ENCODE results near the gene PPP2R3A.

PPP2R3A gene

DNA sequence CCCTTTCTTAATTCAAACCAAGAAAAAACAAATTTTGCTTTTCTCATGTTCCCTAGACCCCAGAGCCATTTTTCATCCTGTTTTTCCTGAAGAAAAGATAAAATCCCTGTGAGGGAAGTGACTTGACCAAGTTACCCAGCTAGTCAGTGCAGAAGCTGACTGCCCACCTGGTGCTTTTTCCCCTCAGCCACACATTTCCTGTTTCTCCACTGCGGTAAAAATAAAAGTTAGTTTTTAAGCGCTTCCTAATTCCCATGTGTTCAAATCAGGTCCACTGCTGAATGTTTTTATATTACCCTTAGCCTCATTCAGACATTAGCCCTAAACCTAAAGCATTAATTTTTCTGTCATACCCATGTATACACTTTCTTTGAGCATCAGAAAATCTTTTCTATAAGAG is 26.1 kb downstream of the PPP2R3A start:
- H3K4me1 ChIP-seq (ENCODE audit: control insufficient read depth in 1 of 2, insufficient read depth in 1 of 2, low read depth in 1 of 2, low read length in 1 of 2): no peaks in the 10 kb centered on the region
- no peaks in the 10 kb centered on the region for H3K9me3 ChIP-seq
- H3K27me3 ChIP-seq: no peaks in the 10 kb centered on the region
- no peak overlapping the region for H3K27ac ChIP-seq
- TF ChIP-seq, protein P1, sequence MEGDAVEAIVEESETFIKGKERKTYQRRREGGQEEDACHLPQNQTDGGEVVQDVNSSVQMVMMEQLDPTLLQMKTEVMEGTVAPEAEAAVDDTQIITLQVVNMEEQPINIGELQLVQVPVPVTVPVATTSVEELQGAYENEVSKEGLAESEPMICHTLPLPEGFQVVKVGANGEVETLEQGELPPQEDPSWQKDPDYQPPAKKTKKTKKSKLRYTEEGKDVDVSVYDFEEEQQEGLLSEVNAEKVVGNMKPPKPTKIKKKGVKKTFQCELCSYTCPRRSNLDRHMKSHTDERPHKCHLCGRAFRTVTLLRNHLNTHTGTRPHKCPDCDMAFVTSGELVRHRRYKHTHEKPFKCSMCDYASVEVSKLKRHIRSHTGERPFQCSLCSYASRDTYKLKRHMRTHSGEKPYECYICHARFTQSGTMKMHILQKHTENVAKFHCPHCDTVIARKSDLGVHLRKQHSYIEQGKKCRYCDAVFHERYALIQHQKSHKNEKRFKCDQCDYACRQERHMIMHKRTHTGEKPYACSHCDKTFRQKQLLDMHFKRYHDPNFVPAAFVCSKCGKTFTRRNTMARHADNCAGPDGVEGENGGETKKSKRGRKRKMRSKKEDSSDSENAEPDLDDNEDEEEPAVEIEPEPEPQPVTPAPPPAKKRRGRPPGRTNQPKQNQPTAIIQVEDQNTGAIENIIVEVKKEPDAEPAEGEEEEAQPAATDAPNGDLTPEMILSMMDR (IDR thresholded peaks at IDR 0.05): no peak
- H3K4me3 ChIP-seq (ENCODE audit: low read depth in 1 of 2, low read length in 1 of 2): no peak overlapping the region
- H3K36me3 ChIP-seq: no peaks in the 10 kb centered on the region

- TF ChIP-seq, protein P1 (IDR thresholded peaks at IDR 0.05): no peak
- H3K27me3 ChIP-seq: no peaks in the 10 kb centered on the region
- H3K4me3 ChIP-seq (ENCODE audit: low read depth in 1 of 2, low read length in 1 of 2): no peak overlapping the region
- H3K9me3 ChIP-seq: no peaks in the 10 kb centered on the region
- no peak overlapping the region for H3K27ac ChIP-seq
- no peaks in the 10 kb centered on the region for H3K4me1 ChIP-seq (ENCODE audit: control insufficient read depth in 1 of 2, insufficient read depth in 1 of 2, low read depth in 1 of 2, low read length in 1 of 2)
- no peaks in the 10 kb centered on the region for H3K36me3 ChIP-seq
Measured at GRCh38 chr3:135992072-135992471, 26.5 kb downstream of the PPP2R3A start.

DNA sequence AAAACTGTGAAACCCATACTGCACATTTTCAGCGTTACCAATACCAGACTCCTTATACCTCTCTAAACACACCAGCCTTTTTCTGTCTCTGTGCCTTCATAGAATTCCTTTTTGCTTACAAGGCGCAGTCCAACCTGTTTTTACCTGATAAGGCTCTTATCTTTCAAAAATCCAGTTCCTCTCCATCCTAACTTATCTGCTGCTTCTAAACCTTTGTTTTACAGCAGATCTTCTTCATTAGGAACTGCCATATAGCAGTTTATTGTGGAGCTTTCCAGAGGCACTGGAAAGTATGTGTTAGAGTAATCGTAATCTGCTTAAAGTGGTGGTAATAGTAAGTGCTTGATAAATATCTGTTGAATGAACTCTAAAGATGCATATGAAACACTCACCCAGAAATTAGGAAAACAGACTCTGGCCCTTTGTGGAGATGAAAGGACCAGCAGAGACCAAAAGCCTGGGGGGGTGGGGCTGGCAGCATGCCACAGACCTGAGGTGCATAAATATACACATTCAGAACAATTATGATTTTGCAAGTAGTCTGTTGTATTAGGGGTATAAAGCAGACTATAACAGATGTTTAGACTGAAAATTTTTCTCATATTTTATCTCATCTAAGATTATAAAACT is 29.3 kb downstream of the PPP2R3A start:
- Histone ChIP-seq H3K9me3 (no peaks in the 10 kb centered on the region), H3K4me3 (ENCODE audit: low read depth in 1 of 2, low read length in 1 of 2) (no peak overlapping the region), H3K36me3 (no peaks in the 10 kb centered on the region), H3K27me3 (no peaks in the 10 kb centered on the region), H3K4me1 (ENCODE audit: control insufficient read depth in 1 of 2, insufficient read depth in 1 of 2, low read depth in 1 of 2, low read length in 1 of 2) (no peaks in the 10 kb centered on the region), H3K27ac (no peak overlapping the region)
- TF ChIP-seq, protein P1 (IDR thresholded peaks at IDR 0.05): no peak

DNA sequence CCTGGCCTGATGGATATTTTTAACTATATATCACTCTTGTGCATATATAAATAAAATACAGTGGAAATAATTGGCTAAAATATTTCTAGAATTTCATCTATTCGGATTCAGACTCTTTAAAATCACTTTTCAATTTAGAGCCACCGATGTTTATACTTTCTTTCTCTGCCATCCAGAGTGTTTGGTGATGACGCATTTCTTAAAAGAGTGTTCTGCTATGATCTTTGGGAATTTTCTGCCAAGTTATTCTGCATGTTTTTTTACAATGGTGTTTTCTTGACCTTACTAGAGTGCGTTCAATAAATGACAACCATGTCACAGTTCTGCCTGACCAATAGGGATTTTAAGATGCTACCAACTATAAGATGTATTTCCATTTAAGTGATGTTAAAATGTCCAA is 30.2 kb downstream of the PPP2R3A start:
- no peaks in the 10 kb centered on the region for H3K27me3 ChIP-seq
- H3K9me3 ChIP-seq: no peaks in the 10 kb centered on the region
- no peak overlapping the region for H3K27ac ChIP-seq
- TF ChIP-seq, protein P1 (IDR thresholded peaks at IDR 0.05): no peak
- H3K36me3 ChIP-seq: no peaks in the 10 kb centered on the region
- no peak overlapping the region for H3K4me3 ChIP-seq (ENCODE audit: low read depth in 1 of 2, low read length in 1 of 2)
- H3K4me1 ChIP-seq (ENCODE audit: control insufficient read depth in 1 of 2, insufficient read depth in 1 of 2, low read depth in 1 of 2, low read length in 1 of 2): no peaks in the 10 kb centered on the region

DNA sequence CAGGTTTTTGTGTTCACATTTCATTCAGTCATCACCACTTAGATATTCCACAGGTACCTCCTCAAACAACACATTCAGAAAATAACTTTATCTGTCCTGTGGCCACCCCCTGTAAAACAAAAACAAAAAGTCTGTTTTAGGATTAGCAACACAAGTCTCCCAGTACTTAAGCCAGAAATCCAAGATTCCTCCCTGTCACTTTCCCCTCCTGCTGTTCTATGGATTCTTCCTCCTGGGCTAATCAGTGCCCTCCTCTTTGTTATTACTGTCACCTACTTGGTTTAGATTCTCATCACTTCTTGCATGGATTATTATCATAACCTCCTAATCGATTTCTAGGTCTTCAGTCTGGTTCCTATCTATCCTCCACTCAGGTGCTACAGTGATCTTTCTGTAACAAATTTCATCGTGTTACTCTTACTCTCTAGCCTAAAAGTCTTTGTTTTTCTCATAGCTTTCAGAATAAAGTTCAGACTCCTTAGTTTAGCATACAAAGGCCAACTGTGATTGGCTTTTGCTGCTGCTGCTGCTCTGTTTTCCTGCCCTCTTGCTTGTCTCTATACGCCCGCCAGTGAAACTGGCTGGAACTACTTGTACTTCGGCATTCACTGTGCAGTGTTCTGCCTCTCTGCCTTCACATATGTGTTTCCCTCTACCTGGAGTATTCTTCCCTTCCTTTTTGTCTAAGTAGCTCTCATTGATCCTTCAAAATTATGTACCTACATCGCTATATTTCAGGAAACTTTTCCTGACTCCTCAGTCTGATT is 32.2 kb downstream of the PPP2R3A start:
- Histone ChIP-seq H3K9me3 (no peaks in the 10 kb centered on the region), H3K27me3 (no peaks in the 10 kb centered on the region), H3K27ac (no peak overlapping the region), H3K4me3 (ENCODE audit: low read depth in 1 of 2, low read length in 1 of 2) (no peak overlapping the region), H3K36me3 (no peaks in the 10 kb centered on the region), H3K4me1 (ENCODE audit: control insufficient read depth in 1 of 2, insufficient read depth in 1 of 2, low read depth in 1 of 2, low read length in 1 of 2) (no peaks in the 10 kb centered on the region)
- TF ChIP-seq, protein P1 (IDR thresholded peaks at IDR 0.05): no peak
